HG03175 (cell line): ENCODE data around the gene AJM1.
"Not testable (repeated sequence)": the region's sequence is repeated elsewhere in the genome, so short reads cannot be mapped to it uniquely, and the experiment has no call there.

Source experiments
- ATAC-seq: cut with Tn5 transposase; IDR thresholded peaks from one replicate; pipeline ENCODE4 v1.9.1; 2021; ENCODE audit warnings: mild to moderate bottlenecking, moderate library complexity; ENCODE audit not compliant: unreplicated experiment

AJM1 gene

DNA sequence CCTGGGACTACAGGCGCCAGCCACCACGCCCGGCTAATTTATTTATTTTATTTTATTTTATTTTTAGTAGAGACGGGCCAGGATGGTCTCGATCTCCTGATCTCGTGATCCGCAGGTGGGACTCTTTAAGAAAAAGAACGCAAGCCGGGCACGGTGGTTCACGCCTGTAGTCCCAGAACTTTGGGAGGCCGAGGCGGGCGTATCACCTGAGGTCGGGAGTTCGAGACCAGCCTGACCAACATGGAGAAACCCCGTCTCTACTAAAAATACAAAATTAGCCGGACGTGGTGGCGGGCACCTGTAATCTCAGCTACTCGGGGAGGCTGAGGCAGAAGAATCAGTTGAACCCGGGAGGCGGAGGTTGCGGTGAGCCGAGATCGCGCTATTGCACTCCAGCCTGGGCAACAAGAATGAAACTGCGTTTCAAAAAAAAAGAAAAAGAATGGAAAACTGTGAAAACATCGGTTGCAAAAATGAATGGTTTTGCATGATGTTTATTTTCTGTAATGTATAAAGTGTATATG, 24.7 kb downstream of the AJM1 start:
- not testable (repeated sequence) for ATAC-seq

GRCh38 chr9:136867480-136867879, 25.2 kb downstream of the AJM1 start:
- ATAC-seq, result no peak

DNA sequence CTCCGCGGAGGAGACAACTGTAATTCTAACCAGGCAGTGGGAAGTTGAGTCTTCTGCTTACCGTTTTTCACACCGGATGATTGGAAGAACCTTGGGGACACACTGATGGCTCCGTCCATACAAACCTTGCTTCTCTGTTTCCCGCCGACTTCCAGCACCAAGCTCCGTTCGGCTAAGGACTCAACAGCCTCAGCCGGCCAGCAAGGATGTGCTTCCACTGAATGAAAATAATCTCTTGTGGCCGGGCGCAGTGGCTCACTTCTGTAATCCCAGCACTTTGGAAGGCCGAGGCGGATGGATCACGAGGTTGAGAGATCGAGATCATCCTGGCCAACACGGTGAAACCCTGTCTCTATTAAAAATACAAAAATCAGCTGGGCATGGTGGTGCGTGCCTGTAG, 25.6 kb downstream of the AJM1 start:
- no peak for ATAC-seq

DNA sequence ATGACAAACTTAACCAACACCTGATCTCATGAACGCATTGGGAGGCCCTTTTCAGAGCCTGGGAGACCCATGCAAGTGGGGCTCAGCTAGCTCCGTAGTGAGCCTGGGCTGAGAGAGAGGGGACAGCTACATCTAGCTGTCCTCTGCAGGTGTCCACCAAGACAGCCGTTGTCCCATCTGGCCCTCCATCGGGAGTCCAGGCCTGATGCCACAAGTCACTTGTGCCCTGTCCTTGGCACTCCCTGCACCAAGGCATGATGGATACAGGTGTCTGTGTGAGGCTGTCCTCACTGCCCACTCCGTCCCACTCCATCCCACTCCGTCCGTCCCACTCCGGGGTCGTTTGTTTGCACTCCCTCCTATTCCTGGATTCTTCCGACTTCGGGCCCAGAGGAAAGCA, 26.4 kb downstream of the AJM1 start:
- no peak for ATAC-seq

GRCh38 chr9:136869611-136870010, 27.3 kb downstream of the AJM1 start:
- ATAC-seq, result not testable (repeated sequence)

GRCh38 chr9:136875155-136875554, 32.9 kb downstream of the AJM1 start:
- ATAC-seq, result no peak

DNA sequence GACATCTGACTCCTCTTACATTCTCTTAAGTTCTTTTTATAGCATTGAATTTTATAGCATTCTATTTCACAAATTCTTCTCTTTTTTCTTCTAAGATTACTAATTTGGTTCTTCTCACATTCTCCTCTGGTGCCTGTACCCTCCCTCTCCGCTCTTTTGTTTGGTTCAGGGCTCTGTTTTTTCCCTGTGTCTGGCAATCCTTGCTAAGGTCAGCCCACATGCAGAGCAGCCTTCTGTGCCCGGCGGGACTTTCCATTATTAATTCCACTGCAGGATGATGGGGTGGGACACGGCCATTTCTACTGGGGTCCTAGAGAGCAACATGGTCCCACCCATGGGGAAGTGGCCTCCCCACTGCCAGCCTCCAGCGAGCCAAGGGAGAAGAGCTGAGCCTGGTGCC, 34.2 kb downstream of the AJM1 start:
- ATAC-seq, result no peak

GRCh38 chr9:136880651-136881050, 38.4 kb downstream of the AJM1 start:
- no peak for ATAC-seq

DNA sequence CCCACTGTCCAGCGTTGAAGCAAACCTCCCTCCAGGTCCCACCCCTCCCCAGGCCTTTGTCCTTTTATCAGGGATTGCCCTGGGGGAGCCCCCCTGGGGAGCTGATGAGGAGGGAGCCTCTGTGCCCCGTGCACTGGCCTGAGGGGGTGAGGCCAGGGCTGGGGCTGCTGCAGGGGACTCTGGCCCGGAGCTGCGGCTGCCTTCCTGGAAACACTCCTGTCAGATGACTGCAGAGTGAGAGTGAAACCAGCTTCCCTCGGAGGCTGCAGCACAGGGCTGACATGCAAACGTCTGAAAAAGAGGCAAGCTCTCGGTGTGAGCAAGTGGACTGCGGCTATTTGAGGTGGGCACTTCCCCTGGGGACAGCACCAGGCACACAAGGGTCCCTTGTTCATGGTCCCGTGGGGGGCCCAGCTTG, 39.4 kb downstream of the AJM1 start:
- ATAC-seq, result no peak

DNA sequence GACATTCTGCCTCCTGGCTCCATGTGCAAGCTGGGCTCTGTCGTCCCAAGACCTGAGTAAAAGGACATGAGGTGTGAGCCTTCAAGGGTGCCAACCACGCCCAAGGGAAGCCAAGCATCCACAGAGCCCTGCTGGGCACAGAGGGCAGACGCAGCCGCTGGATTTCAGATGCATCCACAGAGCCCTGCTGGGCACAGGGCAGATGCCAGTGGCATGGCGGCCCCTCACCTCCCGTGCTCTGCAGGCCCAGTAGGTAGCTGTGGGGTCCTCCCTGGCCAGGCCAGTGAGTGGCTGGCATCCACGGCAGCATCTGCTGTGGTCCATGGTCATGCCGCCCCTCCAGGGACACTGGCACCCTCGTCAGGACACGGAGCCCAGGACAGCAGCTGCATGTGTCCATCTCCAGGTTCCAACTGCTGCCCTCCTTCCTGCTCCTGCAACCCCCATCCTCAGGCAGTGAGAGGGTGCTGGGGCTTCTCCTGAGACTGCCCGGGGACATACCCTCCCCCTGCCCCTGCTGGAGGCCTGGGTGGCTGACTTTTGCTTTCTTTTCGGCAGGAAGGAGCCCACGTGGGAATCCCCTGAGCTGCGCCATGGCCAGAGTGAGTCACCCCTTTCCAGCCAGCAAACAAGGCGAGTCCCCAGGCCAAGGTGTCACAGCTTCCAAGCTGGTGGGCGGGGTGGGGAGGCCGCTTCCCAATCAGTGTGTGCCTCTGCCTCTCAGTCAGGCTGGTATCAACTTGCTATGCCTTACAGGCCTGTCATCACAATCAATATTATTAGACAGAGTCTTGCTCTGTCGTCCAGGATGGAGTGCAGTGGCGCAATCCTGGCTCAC, 40.0 kb downstream of the AJM1 start:
- ATAC-seq, result no peak

DNA sequence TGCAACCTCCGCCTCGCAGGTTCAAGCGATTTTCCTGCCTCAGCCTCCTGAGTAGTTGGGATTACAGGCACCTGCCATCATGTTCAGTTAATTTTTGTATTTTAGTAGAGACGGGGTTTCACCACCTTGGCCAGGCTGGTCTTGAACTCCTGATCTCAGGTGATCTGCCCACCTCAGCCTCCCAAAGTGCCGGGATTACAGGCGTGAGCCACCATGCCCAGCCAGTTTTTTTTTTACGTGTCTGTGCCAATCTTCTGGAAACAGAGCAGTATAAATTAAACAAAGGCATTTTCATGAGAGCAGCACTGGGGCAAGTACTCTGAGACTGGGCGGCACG, 40.6 kb downstream of the AJM1 start:
- ATAC-seq, result not testable (repeated sequence)

- not testable (repeated sequence) for ATAC-seq
Observed at GRCh38 chr9:136883670-136884069, 41.4 kb downstream of the AJM1 start.

GRCh38 chr9:136885950-136886578, 43.8 kb downstream of the AJM1 start, which contains the start of gene TRAF2:
Gene TRAF2 (plus strand): TSS chr9:136886516. CDS start chr9:136898741, 12,225 bp downstream.
- ATAC-seq, result peak; percentile 88

GRCh38 chr9:136886610-136887597, 44.6 kb downstream of the AJM1 start:
- peak; percentile 33 for ATAC-seq

GRCh38 chr9:136888454-136888853, 46.2 kb downstream of the AJM1 start:
- no peak for ATAC-seq

GRCh38 chr9:136889858-136890257, 47.6 kb downstream of the AJM1 start:
- no peak for ATAC-seq

GRCh38 chr9:136890661-136891060, 48.4 kb downstream of the AJM1 start:
- ATAC-seq, result no peak
